Ishikawa (cell line): ENCODE measurements around the gene KIF17.

Source experiments
- CEBPB ChIP-seq: IDR thresholded peaks from 2 replicates; pipeline ENCODE4 v1.6.1; 2012
- CREB1 ChIP-seq: IDR thresholded peaks from 2 replicates; pipeline ENCODE4 v1.6.1; 2012; ENCODE audit warnings: low read depth
- EP300 ChIP-seq: IDR thresholded peaks from 2 replicates; pipeline ENCODE4 v1.6.1; 2012; ENCODE audit warnings: borderline replicate concordance
- FOXM1 ChIP-seq: IDR thresholded peaks from 2 replicates; pipeline ENCODE4 v1.6.1; 2012; ENCODE audit warnings: low read depth, borderline replicate concordance
- RAD21 ChIP-seq: IDR thresholded peaks from 2 replicates; pipeline ENCODE4 v1.6.1; 2012; ENCODE audit warnings: low read depth
- TAF1 ChIP-seq: IDR thresholded peaks from 2 replicates; pipeline ENCODE4 v1.6.1; 2012; ENCODE audit warnings: low read depth, mild to moderate bottlenecking
- YY1 ChIP-seq: IDR thresholded peaks from 2 replicates; pipeline ENCODE4 v1.6.1; 2012; ENCODE audit warnings: low read depth
- TF ChIP-seq, protein P1 (sequence below): IDR thresholded peaks from 2 replicates; pipeline ENCODE4 v1.6.1; 2012
- TF ChIP-seq, protein P2 (sequence below): IDR thresholded peaks from 2 replicates; pipeline ENCODE4 v1.6.1; 2012; ENCODE audit warnings: low read depth, mild to moderate bottlenecking
- TF ChIP-seq, protein P3 (sequence below): IDR thresholded peaks from 2 replicates; pipeline ENCODE4 v1.6.1; 2012

DNA sequence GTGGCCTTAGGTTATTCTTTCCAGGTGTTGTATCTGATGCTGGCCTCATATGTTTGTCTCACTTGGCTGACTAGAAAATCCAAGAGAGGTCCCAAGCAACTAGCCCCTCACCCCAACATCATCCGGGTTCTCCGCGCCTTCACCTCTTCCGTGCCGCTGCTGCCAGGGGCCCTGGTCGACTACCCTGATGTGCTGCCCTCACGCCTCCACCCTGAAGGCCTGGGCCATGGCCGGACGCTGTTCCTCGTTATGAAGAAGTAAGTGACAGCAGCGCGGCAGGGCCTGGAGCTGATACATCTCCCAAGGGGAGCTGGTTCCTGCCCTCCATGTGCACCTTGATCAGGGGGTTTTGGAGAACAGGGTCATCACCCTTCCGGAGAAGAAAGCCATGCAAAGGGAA, 73.4 kb downstream of the KIF17 start:
- TF ChIP-seq, protein P1, sequence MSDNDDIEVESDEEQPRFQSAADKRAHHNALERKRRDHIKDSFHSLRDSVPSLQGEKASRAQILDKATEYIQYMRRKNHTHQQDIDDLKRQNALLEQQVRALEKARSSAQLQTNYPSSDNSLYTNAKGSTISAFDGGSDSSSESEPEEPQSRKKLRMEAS: no peak
- TF ChIP-seq FOXM1: no peak
- TF ChIP-seq EP300: no peak
- TF ChIP-seq CEBPB: no peak
- no peak for TF ChIP-seq TAF1
- TF ChIP-seq, protein P2, sequence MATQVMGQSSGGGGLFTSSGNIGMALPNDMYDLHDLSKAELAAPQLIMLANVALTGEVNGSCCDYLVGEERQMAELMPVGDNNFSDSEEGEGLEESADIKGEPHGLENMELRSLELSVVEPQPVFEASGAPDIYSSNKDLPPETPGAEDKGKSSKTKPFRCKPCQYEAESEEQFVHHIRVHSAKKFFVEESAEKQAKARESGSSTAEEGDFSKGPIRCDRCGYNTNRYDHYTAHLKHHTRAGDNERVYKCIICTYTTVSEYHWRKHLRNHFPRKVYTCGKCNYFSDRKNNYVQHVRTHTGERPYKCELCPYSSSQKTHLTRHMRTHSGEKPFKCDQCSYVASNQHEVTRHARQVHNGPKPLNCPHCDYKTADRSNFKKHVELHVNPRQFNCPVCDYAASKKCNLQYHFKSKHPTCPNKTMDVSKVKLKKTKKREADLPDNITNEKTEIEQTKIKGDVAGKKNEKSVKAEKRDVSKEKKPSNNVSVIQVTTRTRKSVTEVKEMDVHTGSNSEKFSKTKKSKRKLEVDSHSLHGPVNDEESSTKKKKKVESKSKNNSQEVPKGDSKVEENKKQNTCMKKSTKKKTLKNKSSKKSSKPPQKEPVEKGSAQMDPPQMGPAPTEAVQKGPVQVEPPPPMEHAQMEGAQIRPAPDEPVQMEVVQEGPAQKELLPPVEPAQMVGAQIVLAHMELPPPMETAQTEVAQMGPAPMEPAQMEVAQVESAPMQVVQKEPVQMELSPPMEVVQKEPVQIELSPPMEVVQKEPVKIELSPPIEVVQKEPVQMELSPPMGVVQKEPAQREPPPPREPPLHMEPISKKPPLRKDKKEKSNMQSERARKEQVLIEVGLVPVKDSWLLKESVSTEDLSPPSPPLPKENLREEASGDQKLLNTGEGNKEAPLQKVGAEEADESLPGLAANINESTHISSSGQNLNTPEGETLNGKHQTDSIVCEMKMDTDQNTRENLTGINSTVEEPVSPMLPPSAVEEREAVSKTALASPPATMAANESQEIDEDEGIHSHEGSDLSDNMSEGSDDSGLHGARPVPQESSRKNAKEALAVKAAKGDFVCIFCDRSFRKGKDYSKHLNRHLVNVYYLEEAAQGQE: no peak
- TF ChIP-seq, protein P3, sequence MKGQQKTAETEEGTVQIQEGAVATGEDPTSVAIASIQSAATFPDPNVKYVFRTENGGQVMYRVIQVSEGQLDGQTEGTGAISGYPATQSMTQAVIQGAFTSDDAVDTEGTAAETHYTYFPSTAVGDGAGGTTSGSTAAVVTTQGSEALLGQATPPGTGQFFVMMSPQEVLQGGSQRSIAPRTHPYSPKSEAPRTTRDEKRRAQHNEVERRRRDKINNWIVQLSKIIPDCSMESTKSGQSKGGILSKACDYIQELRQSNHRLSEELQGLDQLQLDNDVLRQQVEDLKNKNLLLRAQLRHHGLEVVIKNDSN: no peak
- TF ChIP-seq RAD21: no peak
- no peak for TF ChIP-seq YY1
- no peak for TF ChIP-seq CREB1
